SU-DHL-6 (cell line): Measurements from ENCODE around the gene CEP192.

Experiments used
- H2AFZ ChIP-seq: fragments of 200-600 bp; sonication (generic); 2 replicates; pipeline ENCODE4 v1.6.1; 2014; ENCODE audit warnings: low read depth, mild to moderate bottlenecking, moderate library complexity, mixed read lengths, antibody characterized with exemption, low read length; ENCODE audit not compliant: severe bottlenecking
- H3F3A ChIP-seq: fragments of 200-600 bp; shearing (Covaris generic); 2 replicates; pipeline ENCODE4 v1.6.0; 2016; ENCODE audit warnings: antibody characterized with exemption, mild to moderate bottlenecking; ENCODE audit not compliant: insufficient read depth
- H3K27ac ChIP-seq: fragments of 200-600 bp; sonication (generic); 2 replicates; pipeline ENCODE4 v1.5.1; 2016; ENCODE audit warnings: low read depth, mild to moderate bottlenecking, low read length, moderate library complexity, mixed read lengths
- H3K27me3 ChIP-seq: fragments of 200-600 bp; sonication (generic), shearing (Covaris generic); 2 replicates; pipeline ENCODE4 v1.6.0; 2014; ENCODE audit warnings: mild to moderate bottlenecking, low read length
- H3K36me3 ChIP-seq: fragments of 200-600 bp; sonication (generic); 2 replicates; pipeline ENCODE4 v1.6.1; 2014; ENCODE audit warnings: mild to moderate bottlenecking, low read length, mixed read lengths
- H3K4me2 ChIP-seq: fragments of 300-600, 200-600 bp; shearing (Covaris generic), sonication (generic); 2 replicates; pipeline ENCODE4 v1.6.0; 2014; ENCODE audit warnings: low read length, low read depth, mild to moderate bottlenecking; ENCODE audit not compliant: poor library complexity, severe bottlenecking
- H3K4me3 ChIP-seq: fragments of 200-600 bp; sonication (generic); 2 replicates; pipeline ENCODE4 v1.5.1; 2014; ENCODE audit warnings: antibody characterized with exemption, low read length, mild to moderate bottlenecking, mixed read lengths; ENCODE audit not compliant: insufficient read depth, poor library complexity, severe bottlenecking
- H3K79me2 ChIP-seq: fragments of 200-600 bp; sonication (generic); 2 replicates; pipeline ENCODE4 v1.6.1; 2014; ENCODE audit warnings: mild to moderate bottlenecking, low read length, moderate library complexity; ENCODE audit not compliant: insufficient read depth
- H3K9ac ChIP-seq: fragments of 200-600 bp; sonication (generic); 2 replicates; pipeline ENCODE4 v1.7.0; 2014; ENCODE audit warnings: mild to moderate bottlenecking, low read length
- H3K9me2 ChIP-seq: fragments of 200-600 bp; sonication (generic); replicated peaks from 2 replicates; pipeline ENCODE4 v1.6.1; 2014; ENCODE audit warnings: low read length; ENCODE audit not compliant: insufficient read depth
- H3K9me3 ChIP-seq: fragments of 200-600 bp; sonication (generic); 2 replicates; pipeline ENCODE4 v1.6.1; 2014; ENCODE audit warnings: low read length, mixed read lengths; ENCODE audit not compliant: insufficient read depth
- H4K20me1 ChIP-seq: fragments of 200-600 bp; sonication (generic); 2 replicates; pipeline ENCODE4 v1.6.1; 2014; ENCODE audit warnings: low read depth, mild to moderate bottlenecking, antibody characterized with exemption, low read length, moderate library complexity, mixed read lengths
- CTCF ChIP-seq: fragments of 200-600 bp; sonication (generic); IDR thresholded peaks from one replicate; pipeline ENCODE4 v1.5.1; 2017; ENCODE audit warnings: antibody characterized with exemption, mild to moderate bottlenecking, low read length, moderate library complexity; ENCODE audit not compliant: insufficient read depth, poor library complexity, severe bottlenecking
- EZH2phosphoT487 ChIP-seq: fragments of 200-600 bp; sonication (generic), shearing (Covaris generic); conservative IDR thresholded peaks from 2 replicates; pipeline ENCODE4 v1.6.1; 2018; ENCODE audit warnings: mild to moderate bottlenecking, antibody characterized with exemption, low read length, moderate library complexity, mixed read lengths

The CEP192 gene

GRCh38 chr18:13051159-13051558 is 60.0 kb downstream of the CEP192 start:
- no peaks in the 10 kb centered on the region for H3K9me3 ChIP-seq
- H4K20me1 ChIP-seq, result no peaks in the 10 kb centered on the region
- H3K36me3 ChIP-seq, result peaks cover 55% of the 10 kb centered on the region
- no peak overlapping the region for H3K4me3 ChIP-seq
- H3F3A ChIP-seq, result no peaks in the 10 kb centered on the region
- no peak overlapping the region for H3K27ac ChIP-seq
- H3K4me2 ChIP-seq, result no peak overlapping the region
- H3K79me2 ChIP-seq, result peaks cover 8% of the 10 kb centered on the region; the same call in 1 of the 2 replicates
- no peak overlapping the region for H3K9ac ChIP-seq
- no peak for TF ChIP-seq CTCF
- no peak for TF ChIP-seq EZH2phosphoT487
- no peaks in the 10 kb centered on the region for H3K27me3 ChIP-seq
- H2AFZ ChIP-seq, result no peak overlapping the region
- H3K9me2 ChIP-seq, result no peaks in the 10 kb centered on the region

- H3F3A ChIP-seq, result no peaks in the 10 kb centered on the region
- peaks cover 6% of the 10 kb centered on the region; the same call in 1 of the 2 replicates for H3K79me2 ChIP-seq
- no peak overlapping the region for H2AFZ ChIP-seq
- no peak overlapping the region for H3K9ac ChIP-seq
- H3K9me3 ChIP-seq, result no peaks in the 10 kb centered on the region
- peaks cover 58% of the 10 kb centered on the region for H3K36me3 ChIP-seq
- no peaks in the 10 kb centered on the region for H3K27me3 ChIP-seq
- no peak overlapping the region; the same call in 1 of the 2 replicates for H3K27ac ChIP-seq
- no peak for TF ChIP-seq EZH2phosphoT487
- no peak for TF ChIP-seq CTCF
- H3K4me3 ChIP-seq, result no peak overlapping the region
- no peaks in the 10 kb centered on the region for H3K9me2 ChIP-seq
- no peak overlapping the region for H3K4me2 ChIP-seq
- no peaks in the 10 kb centered on the region for H4K20me1 ChIP-seq
Observed at GRCh38 chr18:13051950-13052349, 60.8 kb downstream of the CEP192 start.

GRCh38 chr18:13054336-13054735 is 63.2 kb downstream of the CEP192 start:
- H3F3A ChIP-seq, result no peaks in the 10 kb centered on the region
- no peak overlapping the region for H2AFZ ChIP-seq
- no peaks in the 10 kb centered on the region for H4K20me1 ChIP-seq
- no peaks in the 10 kb centered on the region for H3K27me3 ChIP-seq
- TF ChIP-seq EZH2phosphoT487 (no peak), CTCF (no peak)
- H3K4me3 ChIP-seq, result no peak overlapping the region
- H3K9me3 ChIP-seq, result no peaks in the 10 kb centered on the region
- no peak overlapping the region for H3K9ac ChIP-seq
- peaks cover 48% of the 10 kb centered on the region for H3K36me3 ChIP-seq
- H3K4me2 ChIP-seq, result no peak overlapping the region
- H3K27ac ChIP-seq, result no peak overlapping the region
- no peaks in the 10 kb centered on the region for H3K9me2 ChIP-seq
- no peaks in the 10 kb centered on the region; the same call in 1 of the 2 replicates for H3K79me2 ChIP-seq
